NCI-H1048 (cell line): ENCODE measurements around the gene RBP3.

Source experiments
- DNase-seq: peaks from one replicate; lab custom pipeline; 2025; lab: John Stamatoyannopoulos, UW

RBP3 gene

DNA sequence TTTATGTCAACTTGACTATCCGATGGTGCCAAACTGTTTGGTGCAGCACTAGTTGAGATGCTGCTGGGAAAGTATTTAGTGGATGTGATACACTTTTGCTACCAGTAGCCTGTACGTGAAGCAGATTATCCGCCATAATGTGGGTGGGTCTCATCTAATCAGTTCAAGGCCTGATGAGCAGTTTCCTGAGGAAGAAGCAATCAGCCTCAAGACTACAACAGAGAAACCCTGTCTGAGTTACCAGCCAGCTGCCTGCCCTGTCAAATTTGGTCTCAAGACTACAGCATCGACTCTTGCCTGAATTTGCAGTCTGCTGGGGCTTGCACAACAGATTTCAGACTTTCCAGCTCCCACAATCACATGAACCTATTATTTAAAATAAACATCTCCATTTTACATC lies 10.9 kb upstream of the RBP3 start:
- DNase-seq, result no peak

DNA sequence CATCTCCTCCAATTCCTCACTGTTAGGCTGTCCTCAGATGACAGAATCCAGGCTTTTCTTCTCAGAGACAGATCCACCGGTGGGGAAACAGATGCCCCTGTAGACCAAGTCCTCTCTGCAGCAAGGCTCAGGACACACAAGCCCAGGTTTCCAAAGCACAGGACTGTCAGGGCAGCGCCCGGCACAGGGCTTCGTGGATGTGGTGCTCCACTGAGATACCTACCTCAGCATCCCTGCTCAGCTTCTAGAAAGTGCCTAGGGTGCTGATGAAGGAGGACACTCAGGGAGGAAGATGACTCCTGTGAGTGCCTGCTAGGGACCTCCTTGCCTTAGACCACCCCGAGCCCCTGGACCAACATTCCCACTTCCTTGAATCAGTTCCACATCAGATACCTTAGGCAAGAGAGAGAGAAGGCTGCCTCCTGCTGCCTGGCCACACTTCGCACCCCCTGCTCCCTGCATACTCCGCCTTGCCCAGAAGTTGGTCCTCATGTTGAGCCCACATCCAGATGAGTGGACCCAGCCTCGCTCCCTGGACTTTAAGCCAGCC lies 8.9 kb upstream of the RBP3 start:
- DNase-seq, result no peak

DNA sequence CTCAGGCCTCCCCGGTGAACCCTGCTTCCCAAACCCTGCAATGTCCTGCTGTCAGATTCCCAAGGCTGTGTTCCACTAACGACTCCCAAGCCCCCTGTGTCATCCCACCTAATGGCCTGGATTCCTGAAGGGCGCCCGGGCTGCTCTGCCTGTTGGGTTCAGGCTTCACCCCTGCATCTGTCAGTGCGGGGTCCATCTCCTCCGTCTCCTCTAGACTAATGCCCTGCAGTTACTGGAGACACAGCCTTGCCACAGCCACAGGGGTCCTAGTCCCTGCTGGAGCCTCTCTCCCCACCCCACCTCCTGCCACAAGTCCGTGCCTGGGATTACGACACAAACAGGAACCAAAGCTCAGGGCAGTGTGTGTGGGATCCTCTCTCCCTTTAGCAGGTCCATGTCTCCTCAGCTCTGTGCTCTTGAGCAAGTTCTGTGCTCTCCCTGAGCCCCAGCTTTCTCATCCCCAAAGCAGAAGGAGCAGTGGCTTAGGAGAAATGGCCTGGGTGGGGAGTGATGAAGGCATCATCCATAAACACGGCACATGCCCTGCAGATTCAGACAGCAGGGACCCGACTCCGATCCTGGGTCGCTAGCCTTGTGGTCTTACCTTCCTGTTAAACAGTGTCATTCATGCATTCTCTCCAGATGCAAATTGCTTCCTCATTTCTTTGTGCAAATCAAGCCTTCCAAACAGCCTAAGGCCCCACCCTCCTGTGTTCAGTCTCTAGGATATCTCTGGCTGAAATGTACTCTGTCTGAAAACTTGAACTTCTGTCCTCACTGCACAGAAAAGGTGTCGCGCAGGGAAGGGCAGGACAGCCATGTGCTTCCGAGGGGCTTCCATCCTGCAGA lies 8.2 kb upstream of the RBP3 start:
- DNase-seq, result no peak

DNA sequence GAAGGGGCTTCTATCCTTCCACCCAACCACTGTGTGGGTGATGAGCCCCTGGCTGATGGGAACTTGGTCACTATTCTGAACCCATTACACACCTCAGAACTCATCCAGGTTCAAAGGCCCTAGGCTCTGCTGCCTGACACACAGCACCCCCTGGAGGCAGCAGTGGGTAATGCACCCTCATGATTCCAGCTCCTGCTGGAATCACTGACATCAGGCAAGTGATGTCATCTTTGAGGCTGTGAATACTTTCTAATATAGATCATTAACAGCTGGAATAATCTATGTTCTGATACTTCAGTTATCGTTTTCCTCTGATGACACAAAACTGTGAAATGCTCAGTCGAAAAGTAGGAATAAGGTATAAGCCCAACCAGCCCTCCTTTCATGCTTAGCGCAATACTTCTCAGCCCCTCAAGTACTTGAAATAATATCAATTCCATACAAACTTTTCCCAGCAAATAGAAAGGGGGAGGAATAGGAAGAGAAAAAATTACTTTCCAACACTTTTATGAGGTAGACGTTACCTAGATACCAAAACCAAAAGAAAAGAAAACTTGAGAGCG lies 7.5 kb upstream of the RBP3 start:
- DNase-seq, result no peak

DNA sequence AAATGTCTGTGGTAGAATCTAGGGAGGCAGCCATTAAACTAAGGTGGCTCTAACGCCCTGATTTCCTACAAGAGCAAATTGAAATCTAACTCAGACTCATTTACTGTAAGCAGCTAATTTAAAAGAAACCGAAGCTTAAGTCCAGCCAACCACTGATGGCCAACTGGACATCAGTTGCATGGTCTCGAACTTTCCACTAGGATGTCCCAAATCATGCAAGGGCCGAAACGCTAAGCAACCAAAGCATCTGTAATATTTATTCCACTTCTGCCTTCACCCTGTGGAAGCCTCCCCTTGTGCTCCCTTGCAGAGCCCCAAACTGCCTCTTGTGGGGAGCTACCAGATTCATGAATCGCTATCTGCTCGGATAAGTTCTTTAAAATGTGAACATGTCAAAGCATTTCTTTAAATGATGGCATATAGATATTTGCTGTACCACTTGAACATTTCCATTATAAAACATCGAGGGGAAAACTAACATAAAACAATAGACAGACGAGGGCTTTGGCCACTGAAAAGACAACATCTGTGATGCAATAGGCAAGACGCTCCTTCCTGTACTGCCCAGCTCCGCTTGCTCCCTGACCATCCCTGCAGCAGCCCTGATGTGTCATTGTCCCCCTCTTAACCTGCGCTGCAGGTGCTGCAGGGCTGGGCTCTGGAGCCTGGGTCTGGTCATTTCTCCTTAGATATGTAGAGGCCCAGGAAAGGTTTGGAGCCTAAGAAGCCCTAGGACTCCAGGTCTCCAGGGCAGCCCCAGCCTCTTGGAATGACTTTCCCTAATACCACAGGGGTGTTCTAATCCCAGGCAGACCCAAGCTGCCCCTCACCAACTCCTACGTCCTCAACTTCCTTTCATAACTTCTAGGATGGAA lies 2.9 kb upstream of the RBP3 start:
- no peak for DNase-seq

DNA sequence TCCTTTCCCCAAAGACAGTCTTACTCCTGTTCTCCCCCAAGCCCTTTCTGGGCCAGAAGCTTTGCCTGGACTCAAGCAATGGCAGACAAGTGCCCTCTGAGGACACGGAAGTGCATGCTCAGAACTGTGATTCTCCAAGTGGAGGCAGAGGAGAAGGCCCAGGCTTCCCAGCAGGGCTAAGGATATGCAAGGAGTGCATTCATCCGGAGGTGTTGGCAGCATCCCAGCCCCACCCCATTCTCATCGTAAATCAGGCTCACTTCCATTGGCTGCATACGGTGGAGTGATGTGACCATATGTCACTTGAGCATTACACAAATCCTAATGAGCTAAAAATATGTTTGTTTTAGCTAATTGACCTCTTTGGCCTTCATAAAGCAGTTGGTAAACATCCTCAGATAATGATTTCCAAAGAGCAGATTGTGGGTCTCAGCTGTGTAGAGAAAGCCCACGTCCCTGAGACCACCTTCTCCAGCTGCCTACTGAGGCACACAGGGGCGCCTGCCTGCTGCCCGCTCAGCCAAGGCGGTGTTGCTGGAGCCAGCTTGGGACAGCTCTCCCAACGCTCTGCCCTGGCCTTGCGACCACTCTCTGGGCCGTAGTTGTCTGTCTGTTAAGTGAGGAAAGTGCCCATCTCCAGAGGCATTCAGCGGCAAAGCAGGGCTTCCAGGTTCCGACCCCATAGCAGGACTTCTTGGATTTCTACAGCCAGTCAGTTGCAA lies 1.4 kb upstream of the RBP3 start:
- no peak for DNase-seq

DNA sequence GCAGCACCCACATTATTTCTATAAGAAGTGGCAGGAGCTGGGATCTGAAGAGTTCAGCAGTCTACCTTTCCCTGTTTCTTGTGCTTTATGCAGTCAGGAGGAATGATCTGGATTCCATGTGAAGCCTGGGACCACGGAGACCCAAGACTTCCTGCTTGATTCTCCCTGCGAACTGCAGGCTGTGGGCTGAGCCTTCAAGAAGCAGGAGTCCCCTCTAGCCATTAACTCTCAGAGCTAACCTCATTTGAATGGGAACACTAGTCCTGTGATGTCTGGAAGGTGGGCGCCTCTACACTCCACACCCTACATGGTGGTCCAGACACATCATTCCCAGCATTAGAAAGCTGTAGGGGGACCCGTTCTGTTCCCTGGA lies 874 bp upstream of the RBP3 start:
- no peak for DNase-seq

DNA sequence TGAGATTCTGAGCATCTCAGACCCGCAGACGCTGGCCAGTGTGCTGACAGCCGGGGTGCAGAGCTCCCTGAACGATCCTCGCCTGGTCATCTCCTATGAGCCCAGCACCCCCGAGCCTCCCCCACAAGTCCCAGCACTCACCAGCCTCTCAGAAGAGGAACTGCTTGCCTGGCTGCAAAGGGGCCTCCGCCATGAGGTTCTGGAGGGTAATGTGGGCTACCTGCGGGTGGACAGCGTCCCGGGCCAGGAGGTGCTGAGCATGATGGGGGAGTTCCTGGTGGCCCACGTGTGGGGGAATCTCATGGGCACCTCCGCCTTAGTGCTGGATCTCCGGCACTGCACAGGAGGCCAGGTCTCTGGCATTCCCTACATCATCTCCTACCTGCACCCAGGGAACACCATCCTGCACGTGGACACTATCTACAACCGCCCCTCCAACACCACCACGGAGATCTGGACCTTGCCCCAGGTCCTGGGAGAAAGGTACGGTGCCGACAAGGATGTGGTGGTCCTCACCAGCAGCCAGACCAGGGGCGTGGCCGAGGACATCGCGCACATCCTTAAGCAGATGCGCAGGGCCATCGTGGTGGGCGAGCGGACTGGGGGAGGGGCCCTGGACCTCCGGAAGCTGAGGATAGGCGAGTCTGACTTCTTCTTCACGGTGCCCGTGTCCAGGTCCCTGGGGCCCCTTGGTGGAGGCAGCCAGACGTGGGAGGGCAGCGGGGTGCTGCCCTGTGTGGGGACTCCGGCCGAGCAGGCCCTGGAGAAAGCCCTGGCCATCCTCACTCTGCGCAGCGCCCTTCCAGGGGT lies 703 bp downstream of the RBP3 start:
- DNase-seq, result no peak

DNA sequence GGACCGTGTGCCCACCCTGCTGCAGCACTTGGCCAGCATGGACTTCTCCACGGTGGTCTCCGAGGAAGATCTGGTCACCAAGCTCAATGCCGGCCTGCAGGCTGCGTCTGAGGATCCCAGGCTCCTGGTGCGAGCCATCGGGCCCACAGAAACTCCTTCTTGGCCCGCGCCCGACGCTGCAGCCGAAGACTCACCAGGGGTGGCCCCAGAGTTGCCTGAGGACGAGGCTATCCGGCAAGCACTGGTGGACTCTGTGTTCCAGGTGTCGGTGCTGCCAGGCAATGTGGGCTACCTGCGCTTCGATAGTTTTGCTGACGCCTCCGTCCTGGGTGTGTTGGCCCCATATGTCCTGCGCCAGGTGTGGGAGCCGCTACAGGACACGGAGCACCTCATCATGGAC lies 1.4 kb downstream of the RBP3 start:
- DNase-seq, result no peak

DNA sequence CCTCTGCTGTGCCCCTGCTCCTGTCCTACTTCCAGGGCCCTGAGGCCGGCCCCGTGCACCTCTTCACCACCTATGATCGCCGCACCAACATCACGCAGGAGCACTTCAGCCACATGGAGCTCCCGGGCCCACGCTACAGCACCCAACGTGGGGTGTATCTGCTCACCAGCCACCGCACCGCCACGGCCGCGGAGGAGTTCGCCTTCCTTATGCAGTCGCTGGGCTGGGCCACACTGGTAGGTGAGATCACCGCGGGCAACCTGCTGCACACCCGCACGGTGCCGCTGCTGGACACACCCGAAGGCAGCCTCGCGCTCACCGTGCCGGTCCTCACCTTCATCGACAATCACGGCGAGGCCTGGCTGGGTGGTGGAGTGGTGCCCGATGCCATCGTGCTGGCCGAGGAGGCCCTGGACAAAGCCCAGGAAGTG lies 1.8 kb downstream of the RBP3 start:
- no peak for DNase-seq

DNA sequence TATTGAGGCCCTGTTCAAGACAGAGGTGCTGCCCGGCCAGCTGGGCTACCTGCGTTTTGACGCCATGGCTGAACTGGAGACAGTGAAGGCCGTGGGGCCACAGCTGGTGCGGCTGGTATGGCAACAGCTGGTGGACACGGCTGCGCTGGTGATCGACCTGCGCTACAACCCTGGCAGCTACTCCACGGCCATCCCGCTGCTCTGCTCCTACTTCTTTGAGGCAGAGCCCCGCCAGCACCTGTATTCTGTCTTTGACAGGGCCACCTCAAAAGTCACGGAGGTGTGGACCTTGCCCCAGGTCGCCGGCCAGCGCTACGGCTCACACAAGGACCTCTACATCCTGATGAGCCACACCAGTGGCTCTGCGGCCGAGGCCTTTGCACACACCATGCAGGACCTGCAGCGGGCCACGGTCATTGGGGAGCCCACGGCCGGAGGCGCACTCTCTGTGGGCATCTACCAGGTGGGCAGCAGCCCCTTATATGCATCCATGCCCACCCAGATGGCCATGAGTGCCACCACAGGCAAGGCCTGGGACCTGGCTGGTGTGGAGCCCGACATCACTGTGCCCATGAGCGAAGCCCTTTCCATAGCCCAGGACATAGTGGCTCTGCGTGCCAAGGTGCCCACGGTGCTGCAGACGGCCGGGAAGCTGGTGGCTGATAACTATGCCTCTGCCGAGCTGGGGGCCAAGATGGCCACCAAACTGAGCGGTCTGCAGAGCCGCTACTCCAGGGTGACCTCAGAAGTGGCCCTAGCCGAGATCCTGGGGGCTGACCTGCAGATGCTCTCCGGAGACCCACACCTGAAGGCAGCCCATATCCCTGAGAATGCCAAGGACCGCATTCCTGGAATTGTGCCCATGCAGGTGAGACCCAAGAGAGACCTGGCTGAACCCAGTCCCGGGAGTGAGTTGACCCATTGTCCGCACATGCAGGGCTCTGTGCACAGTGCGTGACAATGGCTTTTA lies 2.8 kb downstream of the RBP3 start:
- no peak for DNase-seq

DNA sequence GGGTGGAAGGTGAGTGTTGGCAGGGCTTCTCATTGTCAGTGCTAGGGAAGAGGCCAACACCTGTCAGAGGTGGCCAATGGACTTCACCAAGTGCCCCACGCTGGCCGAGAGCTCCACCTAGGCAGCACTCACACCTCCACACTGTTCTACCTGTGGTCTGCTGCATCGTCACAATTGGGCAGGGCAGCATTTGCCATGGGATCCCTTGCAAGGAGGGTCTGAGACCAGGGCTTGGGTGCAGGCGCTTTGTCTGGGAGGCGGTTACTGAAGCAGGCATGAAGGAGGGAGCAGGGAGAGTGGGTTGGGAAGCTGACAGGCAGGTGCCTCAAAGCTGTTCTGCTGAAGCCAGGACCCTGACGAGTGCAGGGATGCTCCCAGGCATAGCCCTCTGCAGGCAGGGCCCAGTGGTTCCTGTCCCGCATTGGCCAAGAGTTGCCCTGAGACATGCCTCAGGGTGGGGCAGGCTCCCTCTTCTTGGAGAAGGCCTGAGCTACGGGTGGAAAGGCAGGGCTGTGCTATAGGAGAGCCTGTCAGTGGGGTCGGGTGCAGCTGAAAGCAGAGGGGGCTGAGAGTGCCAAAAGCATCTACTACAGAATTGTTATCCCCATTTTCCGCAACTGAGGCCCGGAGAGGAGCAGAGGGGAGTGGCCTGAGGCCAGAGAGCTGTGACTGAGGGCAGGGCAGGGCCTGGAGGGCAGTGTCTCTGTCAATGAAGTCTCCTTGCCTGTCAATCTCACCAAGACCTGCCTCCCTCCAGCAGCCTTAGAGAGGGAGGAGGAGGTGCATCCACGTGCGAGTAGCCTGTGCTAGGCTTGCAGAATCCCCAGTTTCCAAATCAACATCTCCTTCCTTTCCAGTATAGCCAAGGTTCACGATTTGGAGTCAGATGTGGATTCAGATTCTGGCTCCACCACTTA lies 4.0 kb downstream of the RBP3 start:
- DNase-seq, result no peak

DNA sequence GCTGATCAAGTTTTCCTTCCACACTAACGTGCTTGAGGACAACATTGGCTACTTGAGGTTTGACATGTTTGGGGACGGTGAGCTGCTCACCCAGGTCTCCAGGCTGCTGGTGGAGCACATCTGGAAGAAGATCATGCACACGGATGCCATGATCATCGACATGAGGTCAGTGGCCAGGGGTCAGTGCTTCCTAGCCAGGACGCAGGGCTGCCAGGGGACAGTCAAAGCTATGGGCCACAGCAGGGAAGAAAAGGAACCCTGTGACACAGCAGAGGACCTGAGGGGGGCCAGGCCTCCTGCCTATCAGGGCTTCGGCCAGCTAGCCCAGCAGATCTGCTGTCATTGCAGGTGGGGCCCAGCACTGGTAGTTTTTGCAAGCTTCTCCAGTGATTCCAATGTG lies 5.2 kb downstream of the RBP3 start:
- no peak for DNase-seq

DNA sequence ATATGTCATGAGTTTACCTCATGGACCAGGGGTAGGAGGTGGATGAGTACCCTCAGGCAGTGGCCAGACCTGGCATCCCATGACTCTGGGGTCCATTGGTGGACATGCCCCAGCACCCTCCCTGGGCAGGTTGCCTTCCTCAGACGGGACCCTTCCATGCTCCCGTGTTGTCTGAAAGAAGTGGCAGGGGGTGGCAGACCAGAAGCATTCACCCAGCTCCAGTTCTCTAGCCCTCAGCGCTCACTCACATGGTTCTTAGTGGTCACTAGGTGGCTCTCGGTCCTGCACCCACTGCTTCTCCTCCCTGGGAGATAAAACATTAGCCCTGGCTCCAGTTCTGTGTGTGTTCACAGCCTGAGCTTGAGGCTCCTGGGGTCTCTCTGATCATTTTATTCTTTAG lies 6.0 kb downstream of the RBP3 start:
- no peak for DNase-seq

DNA sequence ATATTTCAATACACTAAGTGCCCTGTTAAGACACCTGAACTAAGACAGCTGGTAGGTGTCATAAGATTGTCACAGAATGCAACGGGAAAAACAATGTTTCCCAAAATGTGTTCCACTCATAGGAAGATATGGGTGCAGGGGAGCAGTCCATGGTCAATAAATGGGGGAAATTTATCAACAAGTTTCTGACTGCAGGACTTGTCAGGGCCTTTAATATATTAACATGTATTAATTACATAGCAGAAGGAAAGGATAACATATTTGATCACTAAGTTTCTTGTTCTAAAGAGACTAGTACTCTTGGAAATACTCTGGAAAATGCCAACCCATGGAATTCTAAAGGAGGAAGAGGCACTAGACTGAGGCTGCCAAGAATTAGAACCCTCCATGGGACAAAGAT lies 6.7 kb downstream of the RBP3 start:
- no peak for DNase-seq

DNA sequence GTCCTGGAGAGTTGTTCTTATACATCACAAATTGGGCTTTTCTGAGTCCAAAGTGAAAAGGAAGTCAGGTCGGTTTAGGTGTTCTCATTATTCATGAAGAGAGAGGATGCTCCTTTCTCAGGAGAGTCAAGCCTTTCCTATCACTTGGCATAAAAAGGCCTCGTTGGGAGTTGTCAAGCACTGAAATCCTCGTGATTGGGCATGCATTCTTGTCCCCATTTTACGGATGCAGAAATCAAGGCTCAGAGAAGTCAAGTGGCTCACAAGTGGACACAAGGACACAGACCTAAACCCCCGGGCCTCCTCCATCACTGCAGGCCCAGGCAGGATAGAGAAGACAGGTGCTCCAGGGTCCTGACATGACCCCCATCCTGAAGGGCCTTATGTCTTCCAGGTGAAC lies 8.5 kb downstream of the RBP3 start:
- no peak for DNase-seq

DNA sequence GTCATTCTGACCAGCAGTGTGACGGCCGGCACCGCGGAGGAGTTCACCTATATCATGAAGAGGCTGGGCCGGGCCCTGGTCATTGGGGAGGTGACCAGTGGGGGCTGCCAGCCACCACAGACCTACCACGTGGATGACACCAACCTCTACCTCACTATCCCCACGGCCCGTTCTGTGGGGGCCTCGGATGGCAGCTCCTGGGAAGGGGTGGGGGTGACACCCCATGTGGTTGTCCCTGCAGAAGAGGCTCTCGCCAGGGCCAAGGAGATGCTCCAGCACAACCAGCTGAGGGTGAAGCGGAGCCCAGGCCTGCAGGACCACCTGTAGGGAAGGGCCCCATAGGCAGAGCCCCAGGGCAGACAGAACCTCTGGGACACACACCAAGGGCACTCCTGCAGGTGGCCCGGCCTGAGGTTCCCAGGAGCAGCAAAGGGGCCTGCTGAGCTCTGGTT lies 9.0 kb downstream of the RBP3 start:
- DNase-seq, result no peak

DNA sequence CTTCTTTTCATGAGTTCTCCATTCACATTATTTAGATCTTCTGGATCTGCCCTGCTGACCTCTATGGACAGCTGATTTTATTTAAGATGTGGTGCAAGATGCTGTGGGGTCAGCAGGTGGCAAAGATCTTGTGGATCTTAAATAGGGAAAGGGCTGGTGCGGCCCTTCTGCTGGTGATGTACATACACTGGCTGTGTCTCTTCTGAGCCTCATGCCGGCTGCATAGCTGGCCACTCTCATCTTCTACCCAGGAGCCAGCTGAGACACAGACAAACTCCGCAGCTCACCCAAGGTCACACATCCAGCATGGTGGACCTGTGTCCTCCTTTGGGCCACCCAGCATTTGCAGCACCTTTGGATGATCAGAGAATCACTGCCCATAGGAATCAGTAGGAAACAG lies 9.7 kb downstream of the RBP3 start:
- no peak for DNase-seq

DNA sequence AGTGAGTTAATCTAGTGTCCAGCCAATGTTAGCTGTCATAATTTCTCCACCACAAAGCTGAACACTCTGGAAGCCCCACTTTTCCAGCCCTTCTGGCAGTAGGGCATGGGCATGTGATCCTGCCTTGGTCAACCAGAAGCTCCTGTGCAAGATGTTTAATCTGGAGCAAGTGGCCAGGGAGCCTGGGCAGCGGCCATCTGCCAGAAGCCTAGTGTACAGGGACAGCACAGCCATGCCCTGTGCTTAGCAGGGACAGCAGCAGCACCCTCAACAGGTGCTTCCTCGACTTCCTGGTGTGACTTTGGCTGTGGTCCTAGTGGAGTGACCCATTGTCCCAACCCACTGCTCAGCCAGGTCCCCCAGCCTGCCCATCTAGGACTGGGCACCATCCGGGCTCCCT lies 10.3 kb downstream of the RBP3 start:
- DNase-seq, result no peak
